Measurements from ENCODE around the gene APPBP2. TPM values are rescaled to one million over a fixed set of nuclear protein-coding genes. Genes with fewer than 3 reads are reported as not detected.

The APPBP2 gene
- total and polyA plus RNA-seq, 8 donors: 4.0 to 29.6 (median 18.3) TPM

DNA sequence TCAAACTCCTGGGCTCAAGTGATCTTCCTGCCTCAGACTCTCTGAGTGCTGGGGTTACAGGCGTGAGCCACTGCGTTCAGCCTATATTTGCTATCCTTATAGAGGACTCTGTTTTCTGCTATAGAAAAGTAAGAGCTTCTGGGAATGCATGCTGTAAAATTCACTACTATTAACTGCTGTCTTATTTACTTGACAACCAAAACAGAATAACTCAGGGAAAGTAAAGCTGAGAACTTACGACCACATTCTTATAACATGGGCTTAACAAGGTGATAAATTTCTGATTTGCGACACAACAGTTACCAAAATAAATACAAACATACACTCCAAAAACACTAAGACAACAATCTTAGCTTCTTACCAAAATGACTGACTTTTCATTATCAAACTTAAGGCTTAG lies 23.9 kb downstream of the APPBP2 start:
- TF ChIP-seq, protein P1, sequence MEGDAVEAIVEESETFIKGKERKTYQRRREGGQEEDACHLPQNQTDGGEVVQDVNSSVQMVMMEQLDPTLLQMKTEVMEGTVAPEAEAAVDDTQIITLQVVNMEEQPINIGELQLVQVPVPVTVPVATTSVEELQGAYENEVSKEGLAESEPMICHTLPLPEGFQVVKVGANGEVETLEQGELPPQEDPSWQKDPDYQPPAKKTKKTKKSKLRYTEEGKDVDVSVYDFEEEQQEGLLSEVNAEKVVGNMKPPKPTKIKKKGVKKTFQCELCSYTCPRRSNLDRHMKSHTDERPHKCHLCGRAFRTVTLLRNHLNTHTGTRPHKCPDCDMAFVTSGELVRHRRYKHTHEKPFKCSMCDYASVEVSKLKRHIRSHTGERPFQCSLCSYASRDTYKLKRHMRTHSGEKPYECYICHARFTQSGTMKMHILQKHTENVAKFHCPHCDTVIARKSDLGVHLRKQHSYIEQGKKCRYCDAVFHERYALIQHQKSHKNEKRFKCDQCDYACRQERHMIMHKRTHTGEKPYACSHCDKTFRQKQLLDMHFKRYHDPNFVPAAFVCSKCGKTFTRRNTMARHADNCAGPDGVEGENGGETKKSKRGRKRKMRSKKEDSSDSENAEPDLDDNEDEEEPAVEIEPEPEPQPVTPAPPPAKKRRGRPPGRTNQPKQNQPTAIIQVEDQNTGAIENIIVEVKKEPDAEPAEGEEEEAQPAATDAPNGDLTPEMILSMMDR (IDR thresholded peaks at IDR 0.05): no peak
- no peaks in the 10 kb centered on the region for H3K4me1 ChIP-seq
- DNase-seq: no peak
- peaks cover 0 to 17% (median 3%) of the 10 kb centered on the region in 3 donors for H3K36me3 ChIP-seq
- H3K9me3 ChIP-seq: no peaks in the 10 kb centered on the region
- 94 to 95% methylated on average over 4 of the region's 4 CpGs for WGBS, 2 donors
- no peak overlapping the region for H3K27ac ChIP-seq
- no peak for ATAC-seq
- H3K4me3 ChIP-seq: no peak overlapping the region
- no peak for FAIRE-seq
- H3K27me3 ChIP-seq: no peaks in the 10 kb centered on the region
- intact Hi-C loops (cut with DNase I): no loop called here

DNA sequence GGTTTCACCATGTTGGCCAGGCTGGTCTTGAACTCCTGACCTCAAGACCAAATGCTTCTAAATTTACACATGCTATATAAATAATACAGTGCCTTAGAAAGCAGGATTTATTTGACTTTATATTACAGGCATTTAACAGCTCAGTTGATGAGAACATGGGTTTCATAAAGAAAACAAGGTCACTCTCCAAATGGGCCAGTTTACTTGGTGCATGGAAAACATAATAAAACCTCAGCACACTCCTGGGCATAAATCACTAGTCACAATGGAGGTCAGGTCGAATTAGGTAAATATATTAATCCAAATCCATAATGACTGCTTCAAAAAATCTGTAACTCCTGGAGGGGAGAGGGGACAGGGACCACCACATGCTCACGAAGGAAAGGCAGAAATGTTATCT lies 24.5 kb downstream of the APPBP2 start:
- FAIRE-seq (no peak), ATAC-seq (no peak), DNase-seq (no peak)
- H3K4me3 ChIP-seq: no peak overlapping the region
- H3K4me1 ChIP-seq: no peaks in the 10 kb centered on the region
- H3K27me3 ChIP-seq: no peaks in the 10 kb centered on the region
- TF ChIP-seq, protein P1 (IDR thresholded peaks at IDR 0.05): no peak
- no peaks in the 10 kb centered on the region for H3K9me3 ChIP-seq
- H3K36me3 ChIP-seq: peaks cover 0 to 21% (median 5%) of the 10 kb centered on the region in 3 donors
- intact Hi-C loops (cut with DNase I): no loop called here
- 47 to 51% methylated on average over 2 of the region's 2 CpGs for WGBS, 2 donors
- no peak overlapping the region for H3K27ac ChIP-seq

DNA sequence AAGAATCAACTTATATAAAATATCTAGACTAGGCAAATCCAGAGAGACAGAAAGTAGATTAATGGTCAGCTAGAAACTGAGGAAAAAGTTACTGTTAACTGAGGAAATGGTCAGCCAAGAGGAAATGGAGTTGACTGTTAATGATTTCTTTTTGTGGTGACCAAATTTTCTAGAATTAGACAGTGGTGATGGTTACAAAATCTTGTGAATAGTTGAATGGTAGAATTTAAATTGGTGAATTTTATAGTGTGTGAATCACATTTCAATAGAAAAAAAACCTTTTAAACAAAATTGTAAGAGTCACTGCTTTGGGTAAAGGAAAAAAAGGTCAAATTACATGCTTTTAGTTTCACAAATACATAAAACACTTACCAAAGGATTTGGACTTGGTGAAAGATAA lies 30.0 kb downstream of the APPBP2 start:
- Histone ChIP-seq H3K4me3 (no peak overlapping the region), H3K4me1 (no peaks in the 10 kb centered on the region), H3K9me3 (no peaks in the 10 kb centered on the region), H3K27ac (no peak overlapping the region), H3K27me3 (no peaks in the 10 kb centered on the region), H3K36me3 (peaks cover 4 to 65% (median 16%) of the 10 kb centered on the region in 3 donors)
- intact Hi-C loops (cut with DNase I): no loop called here
- DNase-seq: no peak
- FAIRE-seq: no peak
- TF ChIP-seq, protein P1 (IDR thresholded peaks at IDR 0.05): no peak
- no peak for ATAC-seq

- DNase-seq (no peak), FAIRE-seq (no peak), ATAC-seq (no peak)
- no peak overlapping the region for H3K4me3 ChIP-seq
- H3K36me3 ChIP-seq: peaks cover 4 to 66% (median 16%) of the 10 kb centered on the region in 3 donors
- no peaks in the 10 kb centered on the region for H3K9me3 ChIP-seq
- TF ChIP-seq, protein P1 (IDR thresholded peaks at IDR 0.05): no peak
- H3K27me3 ChIP-seq: no peaks in the 10 kb centered on the region
- no peaks in the 10 kb centered on the region for H3K4me1 ChIP-seq
- intact Hi-C loops (cut with DNase I): no loop called here
- WGBS, 2 donors: 98 to 99% methylated on average over 2 of the region's 2 CpGs
- H3K27ac ChIP-seq: no peak overlapping the region
These were observed 30.8 kb downstream of the APPBP2 start for GRCh38 chr17:60495260-60495659.

DNA sequence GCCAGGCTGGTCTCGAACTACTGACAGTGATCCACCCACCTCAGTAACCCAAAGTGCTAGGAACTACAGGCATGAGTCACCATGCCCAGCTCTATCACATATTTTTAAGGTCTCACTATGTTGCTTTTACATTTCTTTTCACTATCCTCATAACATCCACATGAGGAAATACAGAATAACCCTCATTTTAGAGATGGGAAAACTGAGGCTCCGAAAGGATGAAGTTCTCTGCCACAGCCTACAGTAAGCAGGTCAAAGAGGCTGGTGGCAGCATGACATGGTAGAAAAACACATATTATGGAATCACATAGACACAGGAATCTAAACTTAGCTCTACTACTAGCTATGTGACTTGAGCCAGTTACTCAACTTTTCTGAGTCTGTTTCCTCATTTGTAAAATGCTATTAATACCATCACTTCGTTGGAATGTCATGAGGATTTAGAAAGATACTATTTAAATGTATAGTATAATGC lies 32.2 kb downstream of the APPBP2 start:
- H3K4me1 ChIP-seq: no peaks in the 10 kb centered on the region
- peaks cover 4 to 54% (median 16%) of the 10 kb centered on the region in 3 donors for H3K36me3 ChIP-seq
- TF ChIP-seq, protein P1 (IDR thresholded peaks at IDR 0.05): no peak
- WGBS, 2 donors: 95% methylated on average over 3 of the region's 3 CpGs
- no peak overlapping the region for H3K4me3 ChIP-seq
- no peak overlapping the region for H3K27ac ChIP-seq
- ATAC-seq: no peak
- DNase-seq: no peak
- intact Hi-C loops (cut with DNase I): no loop called here
- H3K27me3 ChIP-seq: no peaks in the 10 kb centered on the region
- H3K9me3 ChIP-seq: no peaks in the 10 kb centered on the region
- no peak for FAIRE-seq

Measured in pancreas (tissue), 10 donors.